IPS DF 4.7 (cell line): ENCODE measurements around the gene THEM5.

ENCODE experiments used
- DNase-seq: peaks from one replicate; pipeline ENCODE4 v3.0.0-alpha.2; 2013; ENCODE audit warnings: low spot score; ENCODE audit errors: extremely low read depth

Gene THEM5

DNA sequence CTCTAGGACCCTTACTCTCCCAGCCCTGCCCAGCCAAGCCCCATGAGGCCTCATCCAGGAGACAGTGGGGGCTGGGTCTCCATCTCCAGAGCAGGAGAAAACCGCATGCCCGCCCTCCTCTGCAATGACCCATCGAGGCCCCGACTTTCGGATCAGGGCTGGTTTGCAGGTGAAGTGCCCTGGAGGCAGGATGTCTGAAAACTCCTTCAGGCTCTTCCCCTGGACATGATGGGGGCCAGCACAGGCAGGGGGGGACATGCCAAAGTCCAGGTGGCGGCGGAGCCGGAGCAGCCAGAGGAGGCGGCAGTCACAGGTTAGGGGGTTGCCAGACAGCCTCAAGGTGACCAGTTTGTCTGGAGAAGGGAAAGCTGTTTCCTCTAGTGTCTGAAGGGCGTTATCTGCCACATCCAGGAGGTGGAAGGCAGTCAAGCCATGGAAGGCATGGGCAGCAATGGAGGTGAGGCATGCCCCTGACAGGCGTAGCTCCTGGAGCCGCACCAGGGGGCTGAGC is 52.1 kb downstream of the THEM5 start:
- no peak for DNase-seq

DNA sequence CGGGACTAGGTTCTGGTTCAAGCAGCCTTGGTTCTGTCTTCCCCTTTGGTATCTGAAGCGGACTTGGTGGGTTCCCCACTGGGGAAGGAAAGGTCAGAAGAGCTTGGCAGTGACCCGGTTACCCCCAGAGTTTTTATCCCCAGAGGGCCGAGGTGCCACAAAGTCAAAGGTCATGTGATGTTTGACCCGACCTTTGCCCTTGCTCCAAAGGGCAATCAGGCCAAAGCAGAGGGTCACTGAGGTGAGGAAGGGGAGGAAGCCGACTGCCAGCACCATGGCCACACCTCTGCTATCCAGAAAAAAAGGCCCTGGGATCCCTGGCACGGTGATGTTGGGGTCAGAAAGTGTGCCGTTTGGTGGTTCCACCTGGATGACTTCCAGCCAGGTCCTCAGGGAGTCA is 52.7 kb downstream of the THEM5 start:
- no peak for DNase-seq

DNA sequence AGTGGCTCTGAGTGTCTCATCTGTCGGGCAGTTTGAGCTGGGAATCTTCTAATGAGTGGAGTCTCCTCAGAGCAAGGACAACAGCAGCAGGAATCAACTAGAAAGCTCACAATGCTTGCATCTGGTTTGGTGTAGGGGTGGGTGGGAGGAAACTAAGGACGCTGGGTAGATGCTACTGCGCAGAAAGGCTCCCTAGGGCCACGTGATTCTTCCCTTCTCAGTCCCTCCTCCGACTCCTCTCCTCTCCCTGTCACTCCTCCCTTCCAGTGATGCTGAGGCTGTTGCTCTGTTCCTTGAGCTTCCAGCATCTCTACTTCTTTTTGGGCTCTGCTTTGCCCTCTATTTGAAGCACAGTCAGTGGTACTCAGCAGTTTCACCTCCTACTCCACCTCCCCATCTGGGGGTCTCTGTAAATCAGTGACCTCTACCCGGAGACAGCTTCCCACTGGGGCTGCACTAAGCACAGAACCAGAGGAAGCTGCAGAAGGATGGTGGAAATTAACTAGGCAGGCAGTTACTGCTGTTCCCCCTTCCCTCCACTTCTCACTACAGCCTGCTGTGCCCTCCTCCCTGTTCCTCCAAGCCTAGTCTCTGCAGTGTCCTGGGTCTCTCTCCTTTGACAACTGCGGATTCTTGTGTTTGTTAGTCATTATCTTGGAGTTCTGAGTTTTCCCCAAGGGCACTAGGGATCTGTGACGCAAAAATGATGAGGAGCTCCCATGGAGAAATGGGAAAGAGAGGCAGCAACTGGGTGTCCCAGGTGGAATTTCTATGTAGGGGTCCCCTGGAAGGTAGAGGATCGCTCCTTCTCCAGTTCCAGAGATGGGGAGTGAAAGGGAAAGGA is 54.1 kb downstream of the THEM5 start:
- DNase-seq: no peak

DNA sequence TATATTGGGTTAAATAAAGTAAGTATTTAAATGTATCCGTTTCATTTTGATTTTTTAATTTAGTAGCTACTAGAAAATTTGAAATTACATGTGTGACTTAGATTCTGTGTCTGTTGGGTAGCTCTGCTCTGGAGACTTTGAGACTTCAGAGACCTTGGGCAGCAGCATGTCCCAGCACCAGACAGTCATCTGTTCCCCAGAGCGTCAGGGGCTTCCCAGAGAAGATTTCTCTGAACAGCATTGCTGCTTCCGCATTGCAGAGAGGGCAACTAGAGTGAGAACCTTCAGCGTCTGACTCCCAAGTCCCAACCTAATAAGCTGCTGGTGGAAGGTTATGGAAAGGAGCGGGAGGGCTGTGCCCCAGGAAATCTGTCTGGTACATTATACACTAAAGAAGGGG is 54.9 kb downstream of the THEM5 start:
- no peak for DNase-seq
